Mesothelial cell of epicardium (in vitro differentiated cells): ENCODE results near the gene SRPK3. TPM values are rescaled to one million over a fixed set of nuclear protein-coding genes. Genes with fewer than 3 reads are reported as not detected.

ENCODE experiments used
- DNase-seq, 2 experiments: peaks; one replicate each; pipeline ENCODE4 v3.0.0; 2021; ENCODE audit warnings: low spot score in 2 of 2; ENCODE audit not compliant: unreplicated experiment in 2 of 2
- H3K27ac Mint-ChIP-seq: 2 replicates; pipeline ENCODE4 v1.8.0; 2021; ENCODE audit warnings: mixed read lengths
- H3K27me3 Mint-ChIP-seq: 2 replicates; pipeline ENCODE4 v1.8.0; 2021; ENCODE audit warnings: low read depth, mixed read lengths
- H3K36me3 Mint-ChIP-seq: 2 replicates; pipeline ENCODE4 v1.8.0; 2021; ENCODE audit warnings: mixed read lengths
- H3K4me1 Mint-ChIP-seq: 2 replicates; pipeline ENCODE4 v1.8.0; 2021; ENCODE audit warnings: mixed read lengths
- H3K4me3 Mint-ChIP-seq: 2 replicates; pipeline ENCODE4 v1.8.0; 2021; ENCODE audit warnings: mild to moderate bottlenecking, moderate library complexity, mixed read lengths
- H3K9me3 Mint-ChIP-seq: 2 replicates; pipeline ENCODE4 v1.8.0; 2021; ENCODE audit warnings: mixed read lengths
- total RNA-seq: library from RNA; stranded (reverse); gene quantifications from 3 replicates; pipeline ENCODE4 v1.2.1, GENCODE V29; 2021
- TF ChIP-seq, protein P1 (sequence below): fragments of 200-600 bp; sonication (generic); IDR thresholded peaks from one replicate; pipeline ENCODE4 v1.5.0; 2021; ENCODE audit warnings: antibody characterized with exemption; ENCODE audit not compliant: unreplicated experiment

Gene SRPK3
- total RNA-seq, 1 donor from 2014 or later = not detected

GRCh38 chrX:153806999-153807575 is 26.2 kb downstream of the SRPK3 start:
- TF ChIP-seq, protein P1, sequence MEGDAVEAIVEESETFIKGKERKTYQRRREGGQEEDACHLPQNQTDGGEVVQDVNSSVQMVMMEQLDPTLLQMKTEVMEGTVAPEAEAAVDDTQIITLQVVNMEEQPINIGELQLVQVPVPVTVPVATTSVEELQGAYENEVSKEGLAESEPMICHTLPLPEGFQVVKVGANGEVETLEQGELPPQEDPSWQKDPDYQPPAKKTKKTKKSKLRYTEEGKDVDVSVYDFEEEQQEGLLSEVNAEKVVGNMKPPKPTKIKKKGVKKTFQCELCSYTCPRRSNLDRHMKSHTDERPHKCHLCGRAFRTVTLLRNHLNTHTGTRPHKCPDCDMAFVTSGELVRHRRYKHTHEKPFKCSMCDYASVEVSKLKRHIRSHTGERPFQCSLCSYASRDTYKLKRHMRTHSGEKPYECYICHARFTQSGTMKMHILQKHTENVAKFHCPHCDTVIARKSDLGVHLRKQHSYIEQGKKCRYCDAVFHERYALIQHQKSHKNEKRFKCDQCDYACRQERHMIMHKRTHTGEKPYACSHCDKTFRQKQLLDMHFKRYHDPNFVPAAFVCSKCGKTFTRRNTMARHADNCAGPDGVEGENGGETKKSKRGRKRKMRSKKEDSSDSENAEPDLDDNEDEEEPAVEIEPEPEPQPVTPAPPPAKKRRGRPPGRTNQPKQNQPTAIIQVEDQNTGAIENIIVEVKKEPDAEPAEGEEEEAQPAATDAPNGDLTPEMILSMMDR = no peak
- H3K4me1 Mint-ChIP-seq = peaks cover 4% of the 10 kb centered on the region
- H3K4me3 Mint-ChIP-seq = no peak overlapping the region
- no peaks in the 10 kb centered on the region for H3K27me3 Mint-ChIP-seq
- H3K36me3 Mint-ChIP-seq = no peaks in the 10 kb centered on the region
- no peak for DNase-seq
- no peak overlapping the region for H3K27ac Mint-ChIP-seq
- H3K9me3 Mint-ChIP-seq = no peaks in the 10 kb centered on the region

DNA sequence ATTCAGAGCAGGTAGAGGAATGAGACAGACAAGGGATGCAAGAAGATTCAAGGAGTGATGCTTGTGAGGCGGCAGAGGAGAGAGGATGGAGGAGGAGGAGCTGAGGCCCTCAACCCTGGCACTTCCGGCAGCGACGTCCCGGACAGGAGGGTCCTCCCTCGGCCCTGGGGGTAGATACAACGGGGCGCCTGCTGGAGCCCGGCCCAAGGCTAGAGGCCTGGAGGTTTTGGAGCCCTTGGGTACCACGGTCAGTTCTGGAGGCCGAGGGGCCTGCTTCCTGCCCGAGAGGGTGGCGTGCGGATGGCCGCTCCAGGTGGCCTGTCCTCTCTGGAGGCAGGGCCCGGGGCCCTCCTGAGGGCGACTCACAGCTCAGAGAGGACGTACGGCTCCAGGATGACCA is 27.1 kb downstream of the SRPK3 start:
- Mint-ChIP-seq H3K4me1 (no peaks in the 10 kb centered on the region), H3K27ac (no peak overlapping the region), H3K9me3 (no peaks in the 10 kb centered on the region), H3K36me3 (no peaks in the 10 kb centered on the region), H3K27me3 (peaks cover 2% of the 10 kb centered on the region), H3K4me3 (no peak overlapping the region)
- TF ChIP-seq, protein P1 = no peak
- DNase-seq = no peak

GRCh38 chrX:153812220-153812619 is 31.4 kb downstream of the SRPK3 start:
- peaks cover 11% of the 10 kb centered on the region for H3K9me3 Mint-ChIP-seq
- no peak overlapping the region for H3K27ac Mint-ChIP-seq
- peaks cover 2% of the 10 kb centered on the region for H3K27me3 Mint-ChIP-seq
- TF ChIP-seq, protein P1 = no peak
- H3K4me1 Mint-ChIP-seq = no peaks in the 10 kb centered on the region
- H3K36me3 Mint-ChIP-seq = no peaks in the 10 kb centered on the region
- H3K4me3 Mint-ChIP-seq = no peak overlapping the region
- DNase-seq = no peak

- Mint-ChIP-seq H3K36me3 (no peaks in the 10 kb centered on the region), H3K27me3 (peaks cover 2% of the 10 kb centered on the region), H3K9me3 (peaks cover 11% of the 10 kb centered on the region), H3K4me1 (no peaks in the 10 kb centered on the region), H3K27ac (no peak overlapping the region), H3K4me3 (no peak overlapping the region)
- TF ChIP-seq, protein P1 = no peak
- no peak for DNase-seq
Measured at GRCh38 chrX:153813161-153813560, 32.3 kb downstream of the SRPK3 start.

- Mint-ChIP-seq H3K9me3 (peaks cover 11% of the 10 kb centered on the region), H3K27me3 (peaks cover 2% of the 10 kb centered on the region), H3K27ac (no peak overlapping the region), H3K36me3 (no peaks in the 10 kb centered on the region), H3K4me3 (no peak overlapping the region), H3K4me1 (peaks cover 5% of the 10 kb centered on the region)
- TF ChIP-seq, protein P1 = no peak
- DNase-seq = no peak
Measured at GRCh38 chrX:153814591-153815315, 33.9 kb downstream of the SRPK3 start.
